ENCODE measurements around the gene WBP2.
A peak's percentile ranks its signal among the peaks of the same experiment; 100 is the strongest.

Gene WBP2

DNA sequence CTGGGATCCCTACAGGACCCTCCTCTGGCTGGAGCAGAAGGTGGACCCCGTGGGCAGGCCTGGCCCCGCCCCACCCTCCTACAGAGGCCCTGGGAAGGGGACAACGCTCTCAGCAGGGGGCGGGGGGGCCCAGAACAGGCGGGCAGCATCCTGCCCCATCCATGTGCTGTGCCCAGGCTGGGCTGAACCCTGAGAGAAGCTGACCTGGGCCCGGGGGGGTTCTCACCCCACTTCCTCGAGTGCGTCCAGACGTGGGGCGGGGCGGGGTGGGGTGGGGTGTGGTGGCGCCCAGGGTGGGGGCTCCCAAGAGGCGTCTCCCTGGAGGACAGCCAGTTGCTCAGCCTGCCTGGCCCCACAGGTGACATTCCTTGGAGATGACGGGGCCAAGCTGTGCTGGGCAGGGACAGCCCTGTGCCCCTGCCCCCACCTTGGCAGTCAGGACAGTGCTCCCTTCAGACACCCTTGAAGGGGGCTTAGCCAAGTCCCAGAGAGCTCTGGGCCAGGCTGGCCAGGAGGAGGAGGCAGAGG is 10.5 kb downstream of the WBP2 start:
- no peak for DNase-seq (ENCODE audit: low read depth)

DNA sequence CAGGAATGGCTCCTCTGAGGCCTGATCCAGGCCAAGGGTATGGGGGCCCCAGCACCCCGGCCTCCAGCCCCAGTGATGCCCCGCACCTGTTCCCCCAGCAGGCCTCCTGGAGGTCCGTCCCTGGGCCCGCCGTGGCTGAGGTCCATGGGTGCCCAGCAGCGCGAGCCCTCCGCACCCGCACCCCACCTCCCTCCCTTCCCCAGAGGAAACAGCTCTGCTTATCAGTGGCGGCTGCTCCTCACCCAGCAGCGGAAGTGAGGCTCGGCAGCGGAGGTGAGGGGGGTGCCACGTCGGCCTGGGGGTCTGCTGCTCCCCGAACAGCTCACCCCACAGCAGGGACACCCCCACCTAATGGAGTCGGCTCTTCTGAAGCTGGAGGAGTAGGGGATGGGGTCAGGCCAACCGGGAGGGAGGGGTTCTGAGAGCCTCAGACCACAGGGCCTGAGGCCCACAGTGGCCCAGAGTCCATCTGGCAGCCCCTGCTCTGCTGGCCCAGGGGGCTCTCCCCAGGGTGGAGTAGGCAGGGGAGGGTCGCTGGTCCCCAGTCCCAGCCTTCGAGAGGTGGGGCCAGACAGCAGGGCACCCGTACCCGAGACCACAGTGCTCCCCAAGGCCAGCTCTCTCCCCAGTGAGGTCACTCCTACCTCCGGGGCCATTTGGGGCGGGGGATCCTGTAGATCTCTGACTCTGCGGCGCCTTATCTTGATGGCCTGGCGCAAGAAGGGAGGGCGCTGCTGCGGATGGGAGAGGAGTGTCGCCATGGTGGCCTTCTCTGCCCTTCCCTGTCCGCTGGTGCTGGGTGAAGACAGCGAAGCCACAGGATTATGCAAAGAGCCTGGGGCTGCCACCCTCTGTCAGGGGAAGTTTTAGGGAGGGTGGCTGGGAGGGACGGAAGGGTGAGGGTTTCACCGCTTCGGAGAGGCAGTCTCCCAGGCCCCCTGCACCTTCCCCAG is 11.3 kb downstream of the WBP2 start, which contains the start of gene UNC13D:
TSS of gene UNC13D (minus strand) at position 828 of the 953 bp plus-strand sequence. CDS start at position 761, 67 bp downstream.
- DNase-seq (ENCODE audit: low read depth) = no peak

DNA sequence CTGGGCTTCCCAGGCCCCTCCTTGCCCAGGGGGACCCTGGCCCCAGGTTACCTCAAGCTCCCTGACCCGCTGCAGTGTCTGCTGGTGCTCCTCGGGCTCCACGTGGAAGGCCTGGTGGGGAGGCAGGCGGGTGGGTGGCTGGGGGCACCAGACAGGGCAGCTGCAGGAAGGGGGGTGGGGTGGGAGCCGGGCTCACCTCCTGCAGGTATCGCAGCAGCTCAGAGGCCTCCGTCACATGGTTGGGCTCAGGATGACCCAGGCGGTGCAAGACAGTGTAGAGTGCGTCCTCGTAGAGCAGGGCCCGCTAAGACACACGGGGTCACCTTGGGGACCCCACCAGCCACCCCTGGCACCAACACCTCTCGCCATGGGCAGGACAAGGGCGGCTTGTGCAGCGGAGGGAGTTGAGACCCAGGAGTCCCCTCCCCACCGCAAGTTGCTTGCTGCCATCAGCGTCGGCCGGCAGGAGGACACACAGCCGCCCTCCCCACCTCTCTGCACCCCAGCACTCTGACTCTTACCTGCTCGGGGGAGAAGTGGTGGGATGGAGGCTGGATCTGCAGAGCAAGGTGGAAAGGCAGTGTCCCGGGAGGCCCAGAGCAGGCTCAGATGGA is 12.1 kb downstream of the WBP2 start:
- no peak for DNase-seq (ENCODE audit: low read depth)

DNA sequence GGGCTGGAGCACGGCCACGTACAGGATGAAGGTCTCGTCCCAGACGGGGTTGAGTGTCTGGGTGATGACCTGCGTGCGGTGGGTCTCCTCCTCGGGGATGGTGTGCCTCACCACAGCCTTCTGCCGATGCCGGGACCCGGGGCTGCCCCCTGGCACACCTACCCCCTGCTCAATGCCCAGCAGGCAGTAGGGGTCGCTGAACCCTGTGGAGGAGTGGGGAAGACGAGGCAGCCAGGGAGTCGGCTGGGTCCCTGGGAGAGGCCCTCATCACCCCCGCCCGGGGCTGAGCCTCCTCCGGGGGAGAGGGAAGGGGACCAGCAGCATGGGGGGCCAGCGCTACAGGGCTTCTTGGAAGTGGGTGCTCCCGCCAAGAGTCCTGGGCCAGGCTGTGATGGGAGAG is 12.7 kb downstream of the WBP2 start:
- DNase-seq (ENCODE audit: low read depth) = no peak

DNA sequence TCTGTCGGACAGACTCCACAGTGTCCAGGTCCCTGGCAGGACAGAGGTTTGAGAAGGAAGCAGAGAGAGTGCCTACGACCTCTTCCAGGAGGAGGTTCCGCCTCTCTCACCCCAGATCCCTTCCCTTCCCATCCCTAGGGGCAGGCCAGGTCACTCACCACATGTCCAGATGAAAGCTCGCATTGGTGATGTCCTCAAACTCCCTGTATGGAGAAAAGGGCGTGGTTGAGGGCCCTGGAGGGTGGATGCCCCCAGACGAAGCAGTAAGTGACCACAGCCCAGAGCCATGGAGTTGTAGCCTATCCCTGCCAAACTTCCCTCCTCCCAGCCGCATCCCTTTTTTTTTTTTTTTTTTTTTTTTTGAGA is 14.4 kb downstream of the WBP2 start:
- DNase-seq (ENCODE audit: low read depth) = no peak

DNA sequence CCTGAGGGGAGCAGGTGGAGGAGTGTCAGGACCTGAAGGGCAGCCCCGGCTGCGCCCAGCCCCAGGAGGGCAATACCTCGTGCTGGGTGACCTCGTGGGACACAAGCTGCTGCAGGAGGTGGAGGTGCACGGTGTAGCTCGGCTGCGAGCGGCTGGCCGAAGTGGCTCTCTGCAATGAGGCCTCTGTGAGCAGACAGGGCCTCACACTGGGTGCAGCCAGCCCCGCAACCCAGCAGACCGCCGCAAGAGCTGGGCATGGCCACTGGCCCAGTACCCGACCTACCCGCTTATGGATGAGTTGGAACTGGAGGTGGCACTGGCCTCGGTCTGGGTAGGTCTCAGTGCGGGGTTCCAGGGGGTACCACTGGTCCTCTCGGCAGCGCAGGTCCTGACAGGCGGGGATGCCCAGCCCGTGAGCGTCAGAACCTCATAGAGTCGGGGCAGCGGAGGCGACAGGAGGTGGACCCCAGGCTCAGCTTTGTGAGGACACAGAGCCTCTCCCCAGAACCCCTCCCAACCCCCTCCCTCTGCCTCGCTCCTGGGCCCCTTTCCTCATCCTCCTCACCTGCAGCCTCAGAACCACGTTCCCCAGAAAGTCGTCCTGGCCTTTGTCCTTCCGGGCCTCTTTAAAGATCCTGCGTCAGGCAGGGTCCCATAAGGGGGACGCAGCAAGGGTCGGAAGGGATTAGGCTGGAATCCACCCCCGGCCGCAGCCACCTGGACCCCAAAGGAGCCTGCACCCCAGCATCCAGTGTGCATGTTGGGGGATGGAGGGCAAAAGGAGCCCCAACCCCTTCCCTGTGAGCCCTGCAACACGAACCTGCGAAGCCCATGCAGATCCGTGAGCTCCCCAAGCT is 15.0 kb downstream of the WBP2 start:
- DNase-seq (ENCODE audit: low read depth) = no peak

DNA sequence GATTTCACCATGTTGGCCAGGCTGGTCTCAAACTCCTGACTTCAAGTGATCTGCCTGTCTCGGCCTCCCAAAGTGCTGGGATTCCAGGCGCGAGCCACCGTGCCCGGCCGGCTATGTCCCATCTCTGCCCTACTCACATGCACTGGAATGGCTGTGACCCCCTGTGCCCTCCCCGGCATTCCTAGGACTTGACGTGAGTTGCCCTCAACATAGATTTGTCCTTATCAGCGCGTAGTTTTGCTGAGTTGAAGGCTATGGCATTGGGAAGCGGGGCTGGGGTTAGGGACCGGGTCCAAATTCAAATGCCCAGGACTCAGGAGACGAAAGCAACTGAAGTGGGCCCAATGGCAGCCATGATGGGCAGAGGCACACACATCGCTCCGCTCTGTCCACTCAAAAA is 16.7 kb downstream of the WBP2 start:
- no peak for DNase-seq (ENCODE audit: low read depth)

DNA sequence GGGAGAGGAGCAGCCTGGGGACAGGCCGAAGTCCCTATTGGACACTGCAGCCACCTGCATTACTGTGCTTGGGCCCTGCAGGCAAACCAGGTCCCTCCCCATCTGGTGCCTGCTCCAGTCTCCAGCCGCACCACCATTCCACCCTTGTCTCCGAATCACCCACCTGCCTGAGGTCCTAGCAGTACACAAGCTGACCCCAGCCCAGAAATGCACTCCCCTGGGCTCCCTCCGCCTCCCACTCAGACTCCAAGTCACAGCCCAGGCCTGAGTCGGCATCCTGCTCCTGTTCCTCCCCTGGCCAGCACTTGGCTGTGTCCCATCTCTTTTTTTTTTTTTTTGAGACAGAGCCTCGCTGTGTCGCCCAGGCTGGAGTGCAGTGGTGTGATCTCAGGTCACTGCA is 17.2 kb downstream of the WBP2 start:
- DNase-seq (ENCODE audit: low read depth) = no peak

DNA sequence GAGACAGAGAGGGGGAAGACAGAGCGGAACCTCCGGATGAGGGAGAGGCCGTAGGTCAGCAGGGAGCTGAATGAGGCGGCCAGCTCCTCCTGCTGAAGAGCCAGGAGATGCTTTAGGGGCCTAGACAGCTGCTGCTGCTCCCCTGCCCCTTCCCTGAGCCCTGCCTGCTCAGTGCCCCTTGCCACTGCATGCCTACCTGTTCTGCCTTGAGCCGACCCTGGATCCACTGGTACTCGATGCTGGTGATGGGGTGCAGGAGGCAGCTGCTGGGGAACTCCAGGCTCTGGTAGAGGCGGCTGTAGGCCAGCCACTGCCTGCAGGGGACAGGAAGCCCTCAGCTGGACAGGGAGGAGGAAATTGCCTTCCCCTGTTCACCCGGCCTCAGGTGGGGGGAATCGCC is 18.5 kb downstream of the WBP2 start:
- DNase-seq (ENCODE audit: low read depth) = no peak

DNA sequence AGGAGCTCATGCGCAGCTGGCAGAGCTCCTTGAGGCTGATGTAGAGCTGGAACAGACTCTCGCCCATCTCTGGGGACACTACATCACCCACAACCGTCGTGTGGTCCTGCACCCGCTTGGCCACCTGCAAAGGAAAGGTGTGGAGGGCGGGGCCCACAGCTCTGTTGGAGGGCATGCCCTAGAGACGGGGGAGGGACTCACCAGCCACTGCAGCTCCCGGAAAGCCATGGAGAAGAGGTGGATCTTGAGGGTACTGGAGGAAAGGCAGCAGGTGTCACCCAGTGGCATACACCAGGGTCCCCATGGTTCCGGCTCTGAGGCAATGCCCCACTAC is 19.5 kb downstream of the WBP2 start:
- DNase-seq (ENCODE audit: low read depth) = no peak

DNA sequence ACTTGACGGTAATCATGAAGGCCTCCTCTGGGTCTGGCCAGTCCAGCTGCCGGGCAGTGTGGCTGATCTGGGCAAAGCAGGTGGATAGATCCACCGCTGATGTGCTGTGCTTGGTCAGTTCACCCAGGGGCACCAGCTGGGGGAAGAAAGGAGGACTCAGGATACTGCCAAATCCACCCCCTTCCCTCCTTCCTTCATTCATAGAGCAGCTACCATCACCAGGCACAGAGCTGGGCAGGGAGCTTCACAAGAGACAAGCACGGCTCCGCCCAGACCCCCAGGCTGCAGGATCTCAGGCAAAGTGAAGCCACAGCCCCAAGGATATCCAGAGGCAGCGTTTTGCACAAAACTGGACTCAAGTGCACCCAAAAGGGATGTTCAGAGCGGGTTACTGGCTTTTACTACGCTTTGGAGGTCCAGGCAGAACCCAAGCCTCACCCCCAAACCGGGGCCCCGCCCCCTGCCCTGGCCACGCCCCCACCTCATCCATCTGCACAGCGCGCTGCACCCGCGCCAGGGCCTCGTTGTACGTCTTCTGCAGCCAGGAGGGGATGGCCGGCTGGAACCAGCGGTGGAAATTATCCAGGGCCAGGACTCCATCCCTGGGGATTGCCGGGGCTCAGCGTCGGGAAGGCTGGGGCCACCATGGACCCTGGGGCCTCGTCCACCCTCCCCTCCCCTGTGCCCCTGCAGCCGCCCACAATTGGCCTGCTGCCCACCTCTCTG is 20.0 kb downstream of the WBP2 start:
- DNase-seq (ENCODE audit: low read depth) = no peak

DNA sequence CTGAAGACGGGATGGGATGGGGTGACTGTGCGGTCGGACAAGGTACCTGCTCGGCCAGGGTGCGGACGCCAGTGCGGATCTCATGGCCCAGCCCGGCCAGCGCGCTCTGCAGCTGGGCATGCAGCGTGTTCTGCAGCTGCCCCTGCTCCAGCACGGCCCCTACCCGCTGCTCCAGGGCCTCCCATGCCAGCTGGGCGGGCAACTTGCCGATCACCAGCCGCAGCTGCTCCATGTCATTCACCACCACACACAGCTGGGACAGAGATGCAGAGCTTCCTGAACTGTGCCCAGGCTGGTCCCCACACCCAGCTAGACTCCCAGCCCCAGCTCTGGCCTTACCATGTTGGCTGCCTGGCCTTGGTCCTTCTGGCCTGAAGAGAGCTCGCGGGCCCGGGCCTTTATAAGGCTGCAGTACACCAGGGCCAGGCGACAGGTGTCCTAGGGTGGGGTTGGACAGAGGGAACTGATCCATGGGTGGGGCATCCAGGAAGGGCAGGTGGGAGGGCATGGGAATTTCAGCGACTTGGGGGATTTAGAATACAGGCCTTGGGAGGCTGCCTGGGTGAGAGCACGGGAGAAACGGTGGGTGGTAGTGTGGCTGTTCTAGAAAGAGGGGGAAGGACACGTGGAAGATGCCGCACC is 20.7 kb downstream of the WBP2 start:
- DNase-seq (ENCODE audit: low read depth) = no peak

DNA sequence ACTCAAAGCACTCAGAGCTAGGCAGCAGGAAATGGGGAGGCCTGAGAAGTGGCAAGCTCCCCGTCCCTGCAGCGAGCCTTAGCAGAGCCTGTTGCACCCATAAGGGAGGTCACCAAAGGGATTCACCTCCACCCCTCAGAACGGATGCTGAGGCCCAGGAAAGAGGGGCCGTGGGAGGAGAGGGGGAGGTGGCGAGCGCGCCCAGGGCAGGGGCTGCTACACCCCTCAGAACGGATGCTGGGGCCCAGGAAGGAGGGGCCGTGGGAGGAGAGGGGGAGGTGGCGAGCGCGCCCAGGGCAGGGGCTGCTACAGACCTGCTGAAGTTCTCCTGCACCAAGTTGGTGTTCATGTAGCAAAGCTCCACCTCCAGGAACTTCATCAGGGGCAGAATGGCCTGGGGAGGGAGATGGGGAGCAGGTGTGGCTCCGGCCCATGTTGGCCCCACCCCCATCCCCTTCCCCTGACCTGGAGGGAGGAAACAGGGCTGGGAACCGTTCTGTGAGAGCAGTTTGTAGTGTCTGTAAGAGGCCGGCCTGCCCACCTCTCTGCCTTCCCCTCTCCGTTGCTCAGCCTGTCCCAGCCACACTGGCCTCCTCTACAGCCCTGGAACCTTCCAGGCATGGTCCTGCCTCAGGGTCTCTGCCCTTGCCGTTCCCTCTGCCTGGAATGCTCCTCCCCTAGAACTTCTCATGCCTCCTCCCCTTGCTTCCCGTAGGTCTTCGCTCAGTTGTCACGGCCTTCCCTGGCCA is 22.3 kb downstream of the WBP2 start:
- no peak for DNase-seq (ENCODE audit: low read depth)

DNA sequence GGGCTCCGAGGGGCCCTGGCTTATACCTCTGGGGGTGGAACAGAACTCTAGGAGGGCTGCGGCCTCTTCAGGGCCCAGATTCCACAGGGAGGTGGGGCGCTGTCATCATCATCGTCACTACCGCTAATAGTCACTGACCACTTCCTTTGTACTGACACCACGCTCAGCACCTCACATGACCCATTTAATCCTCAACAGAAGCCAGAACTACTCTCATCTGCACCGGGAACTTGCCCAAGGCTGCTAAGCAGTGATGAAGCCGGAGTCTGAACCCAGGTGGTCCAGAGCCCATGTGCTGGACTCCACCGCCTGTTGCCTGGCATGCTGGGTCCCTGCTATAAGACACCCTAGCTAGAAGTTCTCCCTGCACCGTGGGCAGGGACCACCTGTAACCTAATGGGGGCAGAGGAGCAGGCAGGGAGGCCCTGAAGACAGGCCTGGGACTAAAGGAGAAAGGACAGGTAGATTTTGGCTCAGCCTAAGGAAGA is 22.9 kb downstream of the WBP2 start:
- DNase-seq (ENCODE audit: low read depth) = peak; percentile 39

DNA sequence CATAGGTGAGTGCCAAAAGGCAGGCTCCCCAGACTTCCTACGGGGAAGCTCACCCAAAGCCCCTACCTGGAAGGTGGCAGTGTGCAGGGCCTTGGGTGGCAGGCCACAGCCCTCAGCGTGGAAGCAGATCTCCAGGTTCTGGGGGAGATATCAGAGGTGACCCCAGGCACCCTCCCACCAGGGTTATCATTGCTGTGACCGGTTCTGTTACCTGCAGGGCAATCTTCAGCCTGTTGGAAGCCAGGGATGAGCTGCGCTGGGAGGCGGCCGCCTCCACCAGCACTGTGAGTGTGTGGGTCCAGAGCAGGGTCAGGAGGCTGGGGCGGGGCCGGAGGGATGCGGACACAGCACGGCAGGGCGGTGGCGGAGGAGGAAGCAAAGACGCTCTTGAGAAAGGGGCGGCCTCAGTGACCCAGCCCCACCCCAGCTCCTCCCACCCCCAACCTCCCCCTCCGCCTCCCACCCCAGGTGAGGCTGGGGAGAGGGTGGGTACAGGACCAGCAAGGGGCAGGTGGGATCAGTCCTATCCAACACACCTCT is 24.0 kb downstream of the WBP2 start:
- no peak for DNase-seq (ENCODE audit: low read depth)

DNA sequence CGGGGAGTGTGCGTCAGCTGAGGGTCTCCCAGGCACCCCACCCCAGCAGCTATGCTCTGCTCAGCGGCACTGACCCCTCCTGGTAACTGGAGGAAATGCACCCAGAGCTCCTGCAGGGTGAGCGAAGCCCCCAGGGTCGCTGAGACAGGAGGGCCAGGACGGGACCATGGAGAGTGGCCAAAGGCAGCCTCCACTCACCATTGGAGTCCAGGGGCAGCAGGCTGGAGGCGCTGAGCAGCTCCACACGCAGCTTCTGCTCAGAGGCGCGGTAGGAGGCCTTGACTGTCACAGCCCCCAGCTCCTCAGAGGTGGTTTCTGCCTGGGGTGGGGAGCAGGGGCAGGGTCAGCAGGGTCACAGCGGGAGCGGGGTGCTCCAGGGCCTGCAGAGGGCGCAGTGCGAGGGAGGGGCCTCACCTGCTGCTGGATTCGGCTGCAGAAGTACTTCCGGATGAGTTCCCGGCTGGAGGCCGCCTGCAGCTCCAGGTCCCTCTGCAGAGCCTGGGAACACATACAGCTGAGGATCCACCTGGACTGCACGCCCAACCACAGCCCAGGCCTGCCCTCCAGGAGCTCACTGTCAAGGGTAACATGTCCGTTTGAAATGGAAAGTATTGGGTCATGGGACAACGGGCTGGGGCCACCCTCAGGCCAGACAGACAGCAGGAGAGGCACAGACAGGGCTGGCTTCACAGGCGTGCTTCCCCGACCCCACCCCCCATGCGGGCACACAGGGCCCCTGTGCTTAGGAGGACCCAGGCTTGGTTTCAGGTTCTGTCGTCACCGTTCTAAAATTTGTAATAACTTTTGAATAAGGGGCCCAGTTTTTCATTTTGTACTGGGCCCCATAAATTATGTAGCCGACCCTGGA is 24.7 kb downstream of the WBP2 start:
- no peak for DNase-seq (ENCODE audit: low read depth)

DNA sequence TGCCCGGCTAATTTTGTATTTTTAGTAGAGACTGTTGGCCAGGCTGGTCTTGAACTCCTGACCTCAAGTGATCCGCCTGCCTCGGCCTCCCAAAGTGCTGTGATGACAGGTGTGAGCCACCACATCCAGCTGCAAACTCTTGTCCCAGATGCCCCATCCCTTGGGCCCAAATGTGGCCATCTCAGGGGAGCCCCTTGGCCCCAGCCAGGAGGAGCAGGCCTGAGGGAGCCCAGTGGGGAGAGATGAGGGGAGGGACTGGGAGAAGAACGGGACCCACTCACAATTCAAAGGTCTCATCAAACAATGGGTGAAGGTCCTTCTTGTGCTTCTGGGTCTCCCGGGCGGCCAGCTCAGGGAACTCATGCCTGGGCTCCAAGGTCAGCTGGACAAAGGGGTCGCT is 25.4 kb downstream of the WBP2 start:
- no peak for DNase-seq (ENCODE audit: low read depth)

DNA sequence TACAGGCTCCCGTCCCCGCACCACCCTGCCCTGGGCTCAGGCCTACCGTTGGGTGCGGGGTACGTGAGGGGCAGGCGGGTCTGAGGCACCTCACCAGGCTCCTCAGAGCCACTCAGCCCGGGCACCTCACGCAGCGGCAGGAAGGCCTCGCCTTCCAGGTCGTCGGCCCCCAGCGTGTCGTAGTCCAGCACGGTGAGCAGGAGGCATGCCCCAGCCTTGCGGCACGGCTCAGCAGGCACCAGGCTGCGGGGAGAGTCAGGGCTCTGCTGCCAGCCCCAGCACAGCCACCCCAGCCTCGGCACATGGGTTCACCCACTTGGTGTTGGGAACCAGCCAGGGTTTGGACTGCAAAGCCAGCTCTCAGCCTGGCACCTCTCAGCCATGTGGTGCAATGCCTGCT is 26.4 kb downstream of the WBP2 start:
- no peak for DNase-seq (ENCODE audit: low read depth)

DNA sequence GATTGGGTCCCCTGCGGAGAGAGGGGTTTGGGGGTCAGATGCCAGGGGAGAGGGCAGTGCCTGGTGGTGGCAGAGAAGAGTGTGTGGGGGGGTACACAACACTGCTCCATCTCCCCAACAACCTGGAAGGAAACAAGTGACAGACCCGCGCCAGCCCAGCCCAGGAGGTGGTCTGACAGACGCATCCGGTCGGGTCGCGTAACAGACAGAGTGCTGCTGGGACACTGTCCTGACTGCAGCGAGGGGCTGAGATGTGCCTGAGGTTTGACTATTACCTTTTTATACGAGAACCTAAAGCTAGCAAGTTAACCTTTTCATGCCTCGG is 27.1 kb downstream of the WBP2 start:
- DNase-seq (ENCODE audit: low read depth) = no peak

Data from stimulated activated CD8-positive, alpha-beta memory T cell treated with anti-CD3 and anti-CD28 coated beads, Interleukin-12 subunit alpha, Interleukin-12 subunit beta, amount 100 ng/mL, for 4 hours (primary cell).